ENCODE data around the gene LEKR1.
"Not testable (repeated sequence)": the region's sequence is repeated elsewhere in the genome, so short reads cannot be mapped to it uniquely, and the experiment has no call there.

GRCh38 chr3:156910831-156911230 is 84.7 kb downstream of the LEKR1 start:
- not testable (repeated sequence) for TF ChIP-seq SRF (IDR thresholded peaks at IDR 0.05; ENCODE audit: low read depth, low read length); ZNF253 (CRISPR knock-in tag; IDR thresholded peaks at IDR 0.05; ENCODE audit: borderline replicate concordance); ZFP41 (CRISPR knock-in tag; IDR thresholded peaks at IDR 0.05; ENCODE audit: borderline replicate concordance)
